Measurements from ENCODE around the gene SEZ6L2.

SEZ6L2 gene

GRCh38 chr16:29925781-29926710 lies 26.7 kb upstream of the SEZ6L2 start, which contains the start of gene KCTD13 (continued):
- TF ChIP-seq ZNF248 (tag by site-specific recombination; IDR thresholded peaks at IDR 0.05) = no peak
- TF ChIP-seq TRIM28 (IDR thresholded peaks at IDR 0.05; ENCODE audit: borderline replicate concordance, low read length) = 0 out of 2 replicates have a peak, but pooled peaks have one; percentile 19
- TF ChIP-seq ZNF302 (tag by site-specific recombination; IDR thresholded peaks at IDR 0.05; ENCODE audit: low read depth) = no peak
- TF ChIP-seq ZNF341 (tag by site-specific recombination; IDR thresholded peaks at IDR 0.05; ENCODE audit: low read depth) = peak; percentile 86
- TF ChIP-seq, protein P1, sequence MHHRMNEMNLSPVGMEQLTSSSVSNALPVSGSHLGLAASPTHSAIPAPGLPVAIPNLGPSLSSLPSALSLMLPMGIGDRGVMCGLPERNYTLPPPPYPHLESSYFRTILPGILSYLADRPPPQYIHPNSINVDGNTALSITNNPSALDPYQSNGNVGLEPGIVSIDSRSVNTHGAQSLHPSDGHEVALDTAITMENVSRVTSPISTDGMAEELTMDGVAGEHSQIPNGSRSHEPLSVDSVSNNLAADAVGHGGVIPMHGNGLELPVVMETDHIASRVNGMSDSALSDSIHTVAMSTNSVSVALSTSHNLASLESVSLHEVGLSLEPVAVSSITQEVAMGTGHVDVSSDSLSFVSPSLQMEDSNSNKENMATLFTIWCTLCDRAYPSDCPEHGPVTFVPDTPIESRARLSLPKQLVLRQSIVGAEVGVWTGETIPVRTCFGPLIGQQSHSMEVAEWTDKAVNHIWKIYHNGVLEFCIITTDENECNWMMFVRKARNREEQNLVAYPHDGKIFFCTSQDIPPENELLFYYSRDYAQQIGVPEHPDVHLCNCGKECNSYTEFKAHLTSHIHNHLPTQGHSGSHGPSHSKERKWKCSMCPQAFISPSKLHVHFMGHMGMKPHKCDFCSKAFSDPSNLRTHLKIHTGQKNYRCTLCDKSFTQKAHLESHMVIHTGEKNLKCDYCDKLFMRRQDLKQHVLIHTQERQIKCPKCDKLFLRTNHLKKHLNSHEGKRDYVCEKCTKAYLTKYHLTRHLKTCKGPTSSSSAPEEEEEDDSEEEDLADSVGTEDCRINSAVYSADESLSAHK (tag by site-specific recombination; IDR thresholded peaks at IDR 0.05) = peak; percentile 83
- no peak for TF ChIP-seq ZNF292 (tag by site-specific recombination; IDR thresholded peaks at IDR 0.05; ENCODE audit: borderline replicate concordance, low read depth)
- TF ChIP-seq ZNF701 (tag by site-specific recombination; IDR thresholded peaks at IDR 0.05) = no peak
- 0 out of 2 replicates have a peak, but pooled peaks have one; percentile 4 for TF ChIP-seq ZNF785 (tag by site-specific recombination; IDR thresholded peaks at IDR 0.05)
- TF ChIP-seq ZNF221 (tag by site-specific recombination; IDR thresholded peaks at IDR 0.05; ENCODE audit: borderline replicate concordance) = no peak; the same call in 1 of the 2 replicates
- TF ChIP-seq ZBTB48 (tag by site-specific recombination; IDR thresholded peaks at IDR 0.05) = no peak
- peak; percentile 57 for TF ChIP-seq GLIS1 (tag by site-specific recombination; IDR thresholded peaks at IDR 0.05)
- TF ChIP-seq YY1 (tag by site-specific recombination; IDR thresholded peaks at IDR 0.05) = 0 out of 2 replicates have a peak, but pooled peaks have one; percentile 60

DNA sequence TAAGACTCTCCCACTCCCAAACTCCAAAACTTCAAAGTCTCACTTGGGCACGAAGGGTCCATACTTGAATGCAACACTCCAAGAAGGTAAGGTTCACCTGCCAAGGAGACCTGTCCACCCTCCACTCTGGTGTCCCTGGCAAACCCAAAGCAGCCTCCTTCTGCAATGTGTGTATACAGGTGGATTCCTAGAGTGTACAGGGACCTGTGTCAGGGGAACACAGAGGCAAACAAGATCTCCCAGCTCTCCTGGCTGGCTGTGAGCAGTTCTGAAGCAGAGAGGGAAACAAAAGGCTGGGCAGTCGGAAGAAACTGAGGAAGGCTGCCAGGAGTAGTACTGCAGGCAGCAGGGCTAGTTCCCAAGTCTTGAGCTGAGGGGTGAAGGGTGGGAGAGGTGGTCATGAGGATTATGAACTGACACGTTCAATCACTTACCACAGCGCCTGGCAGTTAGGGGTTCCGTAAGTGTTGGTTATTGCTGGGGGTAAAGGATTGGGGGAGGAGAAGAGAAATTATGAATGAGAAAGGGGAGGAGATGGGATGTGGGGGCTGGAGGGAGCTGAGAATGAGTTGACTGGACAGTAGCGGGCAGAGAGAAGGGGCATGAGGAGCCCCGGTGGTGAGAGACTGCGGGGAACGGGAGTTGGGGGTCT lies 25.9 kb upstream of the SEZ6L2 start:
- Histone ChIP-seq H3K9me3 (ENCODE audit: control insufficient read depth, insufficient read depth, low read depth, low read length) (no peaks in the 10 kb centered on the region), H3K4me3 (ENCODE audit: low read depth, low read length) (peak overlapping the region; percentile 97), H3K4me1 (ENCODE audit: control insufficient read depth, insufficient read depth, low read length) (peaks cover 4% of the 10 kb centered on the region; the same call in 1 of the 2 replicates), H3K27ac (ENCODE audit: extremely low read depth, low read depth, low read length) (peak overlapping the region; percentile 14; the same call in 1 of the 2 replicates), H3K36me3 (ENCODE audit: control insufficient read depth in 2 of 2, insufficient read depth in 1 of 2, low read length in 2 of 2) (peaks cover 5 to 26% of the 10 kb centered on the region in 2 experiments)
- POLR2A ChIA-PET = interaction anchor here (0.7 to 5.3 kb wide), 17 partner anchors 9 to 152 kb away, joined by 3 to 58 read pairs (median 8); partner anchors contain the start of genes HIRIP3, MAZ, SEZ6L2 and TAOK2
- CTCF ChIA-PET = interaction anchor here (0.6 to 1.8 kb wide), 5 partner anchors 9 to 106 kb away, joined by 3 to 8 read pairs (median 5); no protein-coding TSS in a partner anchor
- TF ChIP-seq ZNF354C (tag by site-specific recombination; IDR thresholded peaks at IDR 0.05; ENCODE audit: borderline replicate concordance, low read depth) (no peak), ZNF174 (tag by site-specific recombination; IDR thresholded peaks at IDR 0.05) (no peak), ZNF530 (tag by site-specific recombination; IDR thresholded peaks at IDR 0.05; ENCODE audit: low read depth) (no peak), KLF16 (tag by site-specific recombination; IDR thresholded peaks at IDR 0.05) (no peak), SP7 (tag by site-specific recombination; IDR thresholded peaks at IDR 0.05) (no peak), SCRT1 (tag by site-specific recombination; IDR thresholded peaks at IDR 0.05; ENCODE audit: borderline replicate concordance) (peak; percentile 86), ZNF792 (tag by site-specific recombination; IDR thresholded peaks at IDR 0.05) (peak; percentile 5; the same call in 1 of the 2 replicates), ZBTB21 (tag by site-specific recombination; IDR thresholded peaks at IDR 0.05) (no peak), ZBTB20 (tag by site-specific recombination; IDR thresholded peaks at IDR 0.05) (peak; percentile 63), ZNF10 (tag by site-specific recombination; IDR thresholded peaks at IDR 0.05) (no peak), GLIS2 (tag by site-specific recombination; IDR thresholded peaks at IDR 0.05) (peak; percentile 72), ZNF202 (tag by site-specific recombination; IDR thresholded peaks at IDR 0.05; ENCODE audit: borderline replicate concordance) (no peak), SCRT2 (tag by site-specific recombination; IDR thresholded peaks at IDR 0.05) (peak; percentile 94), ZNF335 (tag by site-specific recombination; conservative IDR thresholded peaks at IDR 0.05) (peak; percentile 9; the same call in 1 of the 2 replicates), GFI1B (tag by site-specific recombination; IDR thresholded peaks at IDR 0.05) (no peak)
- TF ChIP-seq, protein P2, sequence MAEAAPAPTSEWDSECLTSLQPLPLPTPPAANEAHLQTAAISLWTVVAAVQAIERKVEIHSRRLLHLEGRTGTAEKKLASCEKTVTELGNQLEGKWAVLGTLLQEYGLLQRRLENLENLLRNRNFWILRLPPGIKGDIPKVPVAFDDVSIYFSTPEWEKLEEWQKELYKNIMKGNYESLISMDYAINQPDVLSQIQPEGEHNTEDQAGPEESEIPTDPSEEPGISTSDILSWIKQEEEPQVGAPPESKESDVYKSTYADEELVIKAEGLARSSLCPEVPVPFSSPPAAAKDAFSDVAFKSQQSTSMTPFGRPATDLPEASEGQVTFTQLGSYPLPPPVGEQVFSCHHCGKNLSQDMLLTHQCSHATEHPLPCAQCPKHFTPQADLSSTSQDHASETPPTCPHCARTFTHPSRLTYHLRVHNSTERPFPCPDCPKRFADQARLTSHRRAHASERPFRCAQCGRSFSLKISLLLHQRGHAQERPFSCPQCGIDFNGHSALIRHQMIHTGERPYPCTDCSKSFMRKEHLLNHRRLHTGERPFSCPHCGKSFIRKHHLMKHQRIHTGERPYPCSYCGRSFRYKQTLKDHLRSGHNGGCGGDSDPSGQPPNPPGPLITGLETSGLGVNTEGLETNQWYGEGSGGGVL (tag by site-specific recombination; IDR thresholded peaks at IDR 0.05) = peak; percentile 54
- TF ChIP-seq, protein P3, sequence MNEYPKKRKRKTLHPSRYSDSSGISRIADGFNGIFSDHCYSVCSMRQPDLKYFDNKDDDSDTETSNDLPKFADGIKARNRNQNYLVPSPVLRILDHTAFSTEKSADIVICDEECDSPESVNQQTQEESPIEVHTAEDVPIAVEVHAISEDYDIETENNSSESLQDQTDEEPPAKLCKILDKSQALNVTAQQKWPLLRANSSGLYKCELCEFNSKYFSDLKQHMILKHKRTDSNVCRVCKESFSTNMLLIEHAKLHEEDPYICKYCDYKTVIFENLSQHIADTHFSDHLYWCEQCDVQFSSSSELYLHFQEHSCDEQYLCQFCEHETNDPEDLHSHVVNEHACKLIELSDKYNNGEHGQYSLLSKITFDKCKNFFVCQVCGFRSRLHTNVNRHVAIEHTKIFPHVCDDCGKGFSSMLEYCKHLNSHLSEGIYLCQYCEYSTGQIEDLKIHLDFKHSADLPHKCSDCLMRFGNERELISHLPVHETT (tag by site-specific recombination; IDR thresholded peaks at IDR 0.05) = no peak
- TF ChIP-seq, protein P4, sequence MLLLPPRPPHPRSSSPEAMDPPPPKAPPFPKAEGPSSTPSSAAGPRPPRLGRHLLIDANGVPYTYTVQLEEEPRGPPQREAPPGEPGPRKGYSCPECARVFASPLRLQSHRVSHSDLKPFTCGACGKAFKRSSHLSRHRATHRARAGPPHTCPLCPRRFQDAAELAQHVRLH (tag by site-specific recombination; IDR thresholded peaks at IDR 0.05) = no peak
